GM19452 (cell line): ENCODE data around the gene POU2AF1.

Source experiments
- ATAC-seq: cut with Tn5 transposase; IDR thresholded peaks from one replicate; pipeline ENCODE4 v1.9.1; 2021; ENCODE audit not compliant: unreplicated experiment

Gene POU2AF1

DNA sequence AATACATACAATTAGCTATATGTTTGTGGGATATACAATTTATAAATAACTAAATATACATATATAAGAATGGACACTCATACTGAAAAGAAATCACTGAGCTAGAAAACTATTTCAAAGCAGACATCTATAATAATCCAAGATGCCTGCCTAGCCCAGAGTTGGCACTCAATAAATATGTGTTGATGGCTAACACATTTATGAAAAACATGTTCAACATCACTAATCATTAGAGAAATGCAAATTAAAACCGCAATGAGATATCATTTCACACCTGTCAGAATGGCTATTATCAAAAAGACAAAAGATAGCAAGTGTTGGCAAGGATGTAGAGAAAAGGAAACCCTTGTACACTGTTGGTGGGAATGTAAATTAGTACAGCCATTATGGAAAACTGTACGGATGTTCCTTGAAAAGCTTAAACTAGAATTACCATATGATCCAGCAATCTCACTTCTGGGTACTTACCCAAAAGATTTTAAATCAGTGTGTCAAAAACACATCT, 29.8 kb downstream of the POU2AF1 start:
- ATAC-seq, result peak; percentile 40

- no peak for ATAC-seq
These were observed 30.9 kb downstream of the POU2AF1 start for GRCh38 chr11:111348147-111348546.

- no peak for ATAC-seq
These were observed 31.4 kb downstream of the POU2AF1 start for GRCh38 chr11:111347723-111348115.

DNA sequence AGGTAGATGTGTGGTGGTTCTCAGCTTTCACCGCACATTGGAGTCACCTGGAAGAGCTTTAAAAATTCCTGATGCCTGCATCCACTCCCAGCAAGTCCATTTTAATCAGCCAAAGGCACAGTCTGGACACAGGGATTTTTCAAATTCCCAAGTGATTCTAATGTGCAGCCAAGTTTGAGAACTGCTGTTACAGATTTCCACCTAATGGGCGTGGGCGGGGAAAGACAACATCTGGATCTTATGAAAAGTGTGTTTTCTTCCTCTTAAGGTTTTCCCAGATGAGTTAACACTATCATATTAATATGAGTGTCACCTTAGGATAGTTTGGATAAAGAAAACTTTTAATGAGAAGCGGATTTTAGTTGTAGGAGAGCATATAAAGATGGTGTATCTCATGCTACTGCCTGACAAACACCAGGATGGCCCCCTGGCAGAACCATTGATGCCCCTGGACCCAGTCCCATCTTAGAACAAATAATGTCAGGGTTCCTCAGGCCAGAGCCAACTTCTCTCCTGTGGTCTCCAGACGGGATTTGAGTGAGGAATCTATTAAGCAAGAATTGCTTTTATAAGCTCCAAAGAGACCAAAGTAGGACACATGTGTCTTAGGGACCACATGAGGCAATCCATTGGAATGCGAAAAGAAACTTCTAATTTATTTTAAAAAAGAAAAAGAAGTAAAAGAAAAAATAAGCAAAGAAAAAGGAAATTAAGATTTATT, 31.9 kb downstream of the POU2AF1 start:
- ATAC-seq, result no peak

GRCh38 chr11:111344032-111344431, 35.0 kb downstream of the POU2AF1 start:
- ATAC-seq, result no peak

GRCh38 chr11:111342329-111342728, 36.7 kb downstream of the POU2AF1 start:
- ATAC-seq, result no peak

- ATAC-seq, result no peak
These were observed 39.2 kb downstream of the POU2AF1 start for GRCh38 chr11:111339758-111340388.

DNA sequence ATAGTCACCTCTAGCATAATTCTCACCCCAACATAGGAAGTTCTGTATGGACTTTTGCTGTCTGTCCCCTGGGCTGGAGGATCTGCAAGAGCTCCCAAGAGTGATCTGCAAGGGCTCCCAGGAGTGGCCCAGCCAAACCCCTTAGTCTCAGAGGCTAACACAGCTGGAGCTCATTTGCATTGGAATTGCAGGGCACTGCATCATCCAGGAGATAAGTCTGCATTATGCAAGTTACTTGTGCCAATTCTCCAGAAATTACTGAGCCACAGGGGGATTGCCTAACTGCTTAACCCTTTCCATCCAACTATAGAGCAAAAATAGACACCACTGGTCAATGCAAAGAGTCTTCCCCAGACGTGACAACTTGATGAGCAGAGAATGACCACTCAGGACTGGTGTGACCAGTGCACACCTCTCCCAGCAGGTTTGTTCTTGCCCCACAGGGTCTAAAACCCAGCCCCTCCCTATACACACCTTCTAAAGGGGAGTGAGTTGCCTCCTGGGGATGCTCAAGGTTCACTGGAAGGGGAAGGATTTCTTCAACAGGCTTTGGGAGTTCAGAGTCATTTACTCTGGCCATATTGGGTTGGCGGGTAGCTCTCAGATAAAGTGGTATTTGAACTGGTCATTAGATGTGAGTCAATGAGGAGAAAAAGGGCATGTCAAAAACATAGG, 42.4 kb downstream of the POU2AF1 start:
- no peak for ATAC-seq

- ATAC-seq, result no peak
These were observed 43.0 kb downstream of the POU2AF1 start for GRCh38 chr11:111336062-111336461.

GRCh38 chr11:111335549-111335948, 43.5 kb downstream of the POU2AF1 start:
- no peak for ATAC-seq

- no peak for ATAC-seq
These were observed 44.3 kb downstream of the POU2AF1 start for GRCh38 chr11:111334532-111335502.

DNA sequence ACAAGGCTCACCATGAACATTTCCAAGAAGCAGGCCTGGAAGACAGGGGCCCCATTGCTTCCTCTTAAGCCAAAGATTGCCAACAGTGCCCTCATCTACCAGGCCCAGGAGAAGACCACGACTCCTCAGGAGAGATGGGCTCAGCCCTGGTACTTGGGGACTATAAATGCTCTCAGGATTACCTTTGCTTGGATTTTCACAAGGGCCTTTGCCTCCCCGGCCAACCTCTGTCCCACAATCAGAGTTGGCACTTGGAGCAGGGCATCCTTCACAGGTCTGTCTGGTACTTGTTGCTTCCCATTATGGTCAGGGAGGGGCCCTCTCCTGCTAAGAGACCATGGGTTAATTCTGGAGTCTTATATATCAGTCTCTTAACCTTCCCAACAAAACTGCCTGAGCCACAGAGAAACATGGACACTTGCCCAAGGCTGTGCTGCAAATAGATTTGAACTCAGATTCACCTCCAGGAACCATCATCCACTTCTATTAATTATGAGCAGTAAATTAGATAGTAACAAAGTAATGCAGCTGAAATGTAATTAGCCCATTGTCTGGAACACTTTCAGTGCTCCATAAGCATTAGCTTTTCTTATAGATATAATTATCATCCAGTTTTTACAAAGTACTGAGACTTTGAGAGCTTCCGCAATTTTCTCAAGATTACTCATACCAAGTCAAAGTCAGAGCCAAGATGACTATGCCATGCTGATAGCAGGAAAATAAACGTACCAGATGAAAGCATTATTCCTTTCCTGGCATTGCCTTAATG, 47.2 kb downstream of the POU2AF1 start:
- no peak for ATAC-seq

DNA sequence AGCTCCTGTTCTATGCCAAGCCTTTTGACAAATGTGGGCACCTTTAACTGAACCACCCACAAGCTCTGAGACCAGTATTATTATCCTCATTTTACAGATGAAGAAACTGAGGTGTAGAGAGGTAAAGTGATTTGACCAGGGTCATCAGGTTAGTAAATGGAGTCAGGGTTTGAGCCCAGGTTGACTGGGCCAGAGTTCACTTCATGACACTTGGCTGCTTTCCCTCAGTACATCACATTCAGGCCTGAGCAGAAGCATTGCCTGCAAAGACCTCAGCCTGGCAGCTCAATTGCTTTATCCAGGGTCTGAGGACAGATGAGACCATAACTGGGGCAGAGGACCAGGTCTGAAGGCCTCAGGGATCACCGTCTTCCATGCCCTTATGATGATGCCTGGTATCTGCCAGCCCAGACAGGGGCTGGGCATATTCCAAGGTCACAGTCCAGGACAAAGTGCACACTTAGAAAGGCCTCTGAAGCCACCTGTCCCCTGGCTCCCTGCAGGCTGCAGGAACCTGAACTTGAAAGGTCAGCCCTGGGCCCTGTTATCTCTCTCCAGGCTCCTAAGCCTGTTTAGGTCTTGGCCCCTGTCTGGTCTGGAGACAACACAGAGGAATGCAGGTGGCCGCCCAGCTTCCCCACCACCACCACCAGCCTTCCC, 48.7 kb downstream of the POU2AF1 start:
- no peak for ATAC-seq

DNA sequence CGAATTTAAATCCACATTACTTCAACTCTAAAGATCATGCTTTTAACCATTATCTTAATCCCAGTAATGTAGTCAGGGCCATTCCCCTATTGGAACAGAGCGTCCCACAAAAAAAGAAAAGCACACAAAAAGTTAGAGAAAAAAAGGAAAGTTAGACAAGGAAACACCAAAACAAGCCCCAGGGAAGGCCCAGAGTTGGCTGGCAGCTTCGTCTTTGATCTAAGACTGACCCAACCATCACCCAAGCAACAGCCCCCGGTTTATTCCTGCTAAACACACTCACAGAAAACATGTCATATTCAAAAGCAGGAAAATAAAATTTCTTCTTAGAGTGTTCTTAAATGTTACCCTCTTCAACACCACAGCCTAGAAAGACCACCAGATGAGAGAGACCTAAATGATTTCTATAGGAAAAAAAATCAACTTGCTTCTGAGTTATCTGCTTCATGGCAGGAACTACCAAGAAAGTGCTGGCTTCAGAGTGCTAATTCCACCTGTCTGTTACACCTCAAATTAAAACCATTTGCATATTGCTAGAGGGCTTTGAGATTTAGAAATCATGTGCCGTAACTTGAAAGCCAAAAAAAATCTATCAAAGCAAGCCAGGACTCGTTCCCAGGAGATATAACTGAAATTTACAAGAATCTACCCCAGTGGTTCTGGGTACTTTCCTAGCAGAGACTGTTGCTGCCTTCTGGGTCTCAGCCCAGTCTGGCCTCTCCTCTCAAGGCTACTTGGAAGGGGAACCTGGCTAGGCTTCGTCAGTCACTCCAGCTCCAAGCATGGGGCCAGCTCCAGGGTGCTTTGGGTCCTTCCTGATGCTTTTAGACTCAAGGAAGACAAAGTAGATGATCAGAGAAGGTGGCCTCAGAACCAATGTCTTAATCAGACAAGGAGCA, 49.5 kb downstream of the POU2AF1 start:
- ATAC-seq, result no peak

DNA sequence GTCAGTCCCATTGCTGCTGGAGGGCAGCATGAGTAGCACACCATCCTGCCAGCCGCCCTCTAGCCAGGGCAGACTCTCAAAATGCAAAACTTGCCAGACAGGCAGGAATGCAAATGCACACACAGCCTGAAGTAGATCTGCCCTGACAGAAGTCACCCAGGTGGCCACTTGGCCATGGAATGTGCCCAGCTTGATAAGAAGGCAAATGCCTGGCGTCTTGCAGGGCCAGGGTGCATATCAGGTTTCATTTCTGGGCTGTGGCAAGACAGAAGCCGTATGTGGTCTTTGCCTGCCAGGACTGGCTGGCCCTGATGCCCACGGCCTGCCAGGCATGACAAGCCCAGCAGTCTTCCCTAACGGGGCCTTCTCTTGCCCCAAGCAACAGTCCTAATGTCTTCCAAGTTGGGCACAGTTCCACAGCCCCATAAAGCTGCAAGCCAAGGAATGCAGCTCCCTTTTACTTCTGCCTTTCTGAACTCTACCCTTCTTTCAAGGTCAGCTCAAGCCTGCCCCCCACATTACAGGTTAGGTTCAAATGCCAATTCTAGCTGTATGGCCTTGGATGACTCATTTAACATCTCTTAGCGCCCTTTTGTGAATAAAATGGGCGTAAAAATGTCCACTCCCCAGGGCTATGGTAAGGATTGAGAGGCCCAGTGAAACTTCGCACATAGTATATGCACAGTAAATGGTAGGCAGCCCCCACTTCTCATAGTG, 51.0 kb downstream of the POU2AF1 start:
- ATAC-seq, result no peak

DNA sequence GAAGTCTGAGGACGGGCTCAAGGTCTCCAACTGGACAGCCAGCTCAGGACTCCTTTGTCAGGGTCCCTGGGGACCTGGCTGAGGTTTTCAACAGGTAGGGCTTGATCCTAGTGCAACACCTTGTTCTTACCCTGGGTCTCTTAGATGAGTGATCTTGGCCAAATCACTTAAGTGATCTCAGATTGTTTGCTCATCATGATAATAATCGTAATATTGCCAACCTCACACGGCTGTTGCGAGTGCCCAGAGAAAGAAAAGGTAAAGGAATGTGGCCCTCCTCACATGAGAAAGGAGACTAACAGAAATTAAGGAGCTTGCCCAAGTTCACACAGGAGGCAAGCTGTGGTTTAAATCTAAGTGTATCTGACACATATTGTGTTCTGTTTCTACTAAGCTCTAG, 52.3 kb downstream of the POU2AF1 start:
- ATAC-seq, result no peak

GRCh38 chr11:111325259-111325658, 53.8 kb downstream of the POU2AF1 start:
- no peak for ATAC-seq

DNA sequence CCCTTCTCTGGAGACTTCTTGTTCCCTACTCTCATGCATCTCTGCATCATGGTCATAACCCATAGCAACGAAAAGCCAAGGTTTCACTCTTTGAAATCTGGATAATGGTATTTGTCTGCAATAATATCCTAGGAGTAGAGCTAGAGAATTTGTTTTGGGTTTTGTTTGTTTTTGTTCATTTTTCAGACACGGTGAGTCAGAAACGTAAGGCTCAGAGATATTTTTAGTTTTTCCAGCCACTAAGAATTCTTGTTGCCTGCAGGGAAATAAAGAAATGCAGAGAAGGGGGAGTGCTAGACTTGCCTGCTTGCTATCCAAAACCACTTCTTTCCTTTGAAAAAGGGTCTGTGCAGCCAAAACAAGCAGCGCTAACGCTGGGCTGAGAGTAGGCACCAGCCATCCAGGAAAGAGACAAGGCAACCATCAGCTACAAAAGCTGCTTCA, 54.8 kb downstream of the POU2AF1 start:
- ATAC-seq, result no peak
